GM23338 (cell line): ENCODE data around the gene COL5A2. TPM values are rescaled to one million over a fixed set of nuclear protein-coding genes. Genes with fewer than 3 reads are reported as not detected.

Experiments used
- ATAC-seq: fragments of 200-7000 bp; cut with Tn5 transposase; 3 replicates; pipeline ENCODE4 v1.9.1; 2020
- DNase-seq: peaks from one replicate; pipeline ENCODE4 v3.0.0-alpha.2; 2015; ENCODE audit warnings: low spot score
- H2AFZ ChIP-seq: fragments of 200-600 bp; sonication (generic); 2 replicates; pipeline ENCODE4 v1.8.0; 2016; ENCODE audit warnings: antibody characterized with exemption, mild to moderate bottlenecking, moderate library complexity
- H3F3A ChIP-seq: fragments of 200-600 bp; sonication (generic); replicated peaks from 2 replicates; pipeline ENCODE4 v1.8.0; 2017; ENCODE audit warnings: antibody characterized with exemption, mixed run types, low read depth
- H3K27ac ChIP-seq: fragments of 200-600 bp; sonication (generic); 2 replicates; pipeline ENCODE4 v1.6.1; 2016; ENCODE audit warnings: low read depth
- H3K27me3 ChIP-seq: fragments of 200-600 bp; sonication (generic); 2 replicates; pipeline ENCODE4 v1.8.0; 2016; ENCODE audit warnings: mild to moderate bottlenecking, mixed run types, moderate library complexity; ENCODE audit not compliant: insufficient read depth
- H3K36me3 ChIP-seq: fragments of 200-600 bp; sonication (generic); 2 replicates; pipeline ENCODE4 v1.8.0; 2016; ENCODE audit warnings: mild to moderate bottlenecking; ENCODE audit not compliant: insufficient read depth
- H3K4me1 ChIP-seq: fragments of 200-600 bp; sonication (generic); 2 replicates; pipeline ENCODE4 v1.8.0; 2016; ENCODE audit warnings: mild to moderate bottlenecking, moderate library complexity; ENCODE audit not compliant: insufficient read depth
- H3K4me2 ChIP-seq: fragments of 200-600 bp; sonication (generic); 2 replicates; pipeline ENCODE4 v1.7.1; 2017; ENCODE audit warnings: mixed run types
- H3K4me3 ChIP-seq: fragments of 200-600 bp; sonication (generic); 2 replicates; pipeline ENCODE4 v1.6.1; 2016; ENCODE audit warnings: mixed run types
- H3K79me2 ChIP-seq: fragments of 200-600 bp; sonication (generic); replicated peaks from 2 replicates; pipeline ENCODE4 v1.8.0; 2017; ENCODE audit warnings: mild to moderate bottlenecking; ENCODE audit not compliant: insufficient read depth
- H3K9me2 ChIP-seq: fragments of 200-600 bp; sonication (generic); 2 replicates; pipeline ENCODE4 v1.8.0; 2017; ENCODE audit not compliant: insufficient read depth
- H4K20me1 ChIP-seq: fragments of 200-600 bp; sonication (generic); replicated peaks from 2 replicates; pipeline ENCODE4 v1.8.0; 2017; ENCODE audit warnings: mild to moderate bottlenecking; ENCODE audit not compliant: insufficient read depth
- H3K27ac Mint-ChIP-seq: 2 replicates; pipeline ENCODE4 v1.8.0; 2020; ENCODE audit warnings: inconsistent platforms, mild to moderate bottlenecking, moderate library complexity, mixed read lengths
- H3K27me3 Mint-ChIP-seq: 3 replicates; pipeline ENCODE4 v1.8.0; 2022; ENCODE audit warnings: low read depth, mild to moderate bottlenecking, moderate library complexity, mixed read lengths, inconsistent platforms; ENCODE audit not compliant: insufficient read depth, poor library complexity
- H3K36me3 Mint-ChIP-seq: 3 replicates; pipeline ENCODE4 v1.8.0; 2021; ENCODE audit warnings: low read depth, mild to moderate bottlenecking, inconsistent platforms, moderate library complexity, mixed read lengths
- H3K4me1 Mint-ChIP-seq: 3 replicates; pipeline ENCODE4 v1.8.0; 2020; ENCODE audit warnings: mild to moderate bottlenecking, inconsistent platforms, mixed read lengths
- H3K4me3 Mint-ChIP-seq: 3 replicates; pipeline ENCODE4 v1.8.0; 2021; ENCODE audit warnings: moderate library complexity, mild to moderate bottlenecking, inconsistent platforms, mixed read lengths
- H3K9me3 Mint-ChIP-seq: 3 replicates; pipeline ENCODE4 v1.8.0; 2020; ENCODE audit warnings: moderate library complexity, mild to moderate bottlenecking, inconsistent platforms, mixed read lengths
- CREB1 ChIP-seq: fragments of 250-450 bp; sonication (Bioruptor Pico); IDR thresholded peaks from 2 replicates; pipeline ENCODE4 v1.5.0; 2020; ENCODE audit warnings: low read depth, mild to moderate bottlenecking, moderate library complexity
- EZH2 ChIP-seq: fragments of 200-600 bp; sonication (generic); IDR thresholded peaks from one replicate; pipeline ENCODE4 v1.8.0; 2017; ENCODE audit warnings: antibody characterized with exemption, mild to moderate bottlenecking, low read depth; ENCODE audit not compliant: unreplicated experiment
- NANOG ChIP-seq: IDR thresholded peaks from 2 replicates; pipeline ENCODE4 v1.6.1; 2016; ENCODE audit warnings: antibody characterized with exemption, borderline replicate concordance
- POLR2AphosphoS5 ChIP-seq: IDR thresholded peaks from 2 replicates; pipeline ENCODE4 v1.6.1; 2016; ENCODE audit warnings: antibody characterized with exemption, low read depth
- STAT1 ChIP-seq: IDR thresholded peaks from one replicate; pipeline ENCODE4 v1.6.1; 2016; ENCODE audit warnings: antibody characterized with exemption; ENCODE audit not compliant: unreplicated experiment
- ZNF114 ChIP-seq: fragments of 250-450 bp; sonication (Bioruptor Pico); IDR thresholded peaks from 2 replicates; pipeline ENCODE4 v1.5.0; 2020; ENCODE audit warnings: mild to moderate bottlenecking, moderate library complexity
- ZNF331 ChIP-seq: fragments of 250-450 bp; sonication (Bioruptor Pico); IDR thresholded peaks from 2 replicates; pipeline ENCODE4 v1.5.0; 2020; ENCODE audit warnings: low read depth, mild to moderate bottlenecking, moderate library complexity
- polyA plus RNA-seq: library from polyadenylated mRNA; unstranded; fragments of >200 nt; fragmentation: Nextera tagmentation; extraction: Ambion mirVana; gene quantifications from 2 replicates; pipeline ENCODE4 v1.2.1, GENCODE V29; 2016
- total RNA-seq: library from RNA; depleted of rRNA; stranded (reverse); fragments of >200 nt; shearing (Covaris generic); gene quantifications from 2 replicates; pipeline ENCODE4 v1.2.3, GENCODE V29; 2014
- TF ChIP-seq, protein P1 (sequence below): IDR thresholded peaks from one replicate; pipeline ENCODE4 v1.6.1; 2018; ENCODE audit warnings: antibody characterized with exemption; ENCODE audit not compliant: unreplicated experiment
- TF ChIP-seq, protein P2 (sequence below), 2 experiments: fragments of 200-600 bp in 1 of 2; sonication (generic) in 1 of 2; conservative IDR thresholded peaks; 2 replicates each; pipeline versions ENCODE4 v1.5.1 to v1.6.1; 2016 to 2017; ENCODE audit warnings: antibody characterized with exemption in 2 of 2, low read depth in 2 of 2, mild to moderate bottlenecking in 2 of 2, moderate library complexity in 1 of 2

The COL5A2 gene
- total and polyA plus RNA-seq, 2 experiments from 2014 or later, result 6.7 to 19.7 TPM

DNA sequence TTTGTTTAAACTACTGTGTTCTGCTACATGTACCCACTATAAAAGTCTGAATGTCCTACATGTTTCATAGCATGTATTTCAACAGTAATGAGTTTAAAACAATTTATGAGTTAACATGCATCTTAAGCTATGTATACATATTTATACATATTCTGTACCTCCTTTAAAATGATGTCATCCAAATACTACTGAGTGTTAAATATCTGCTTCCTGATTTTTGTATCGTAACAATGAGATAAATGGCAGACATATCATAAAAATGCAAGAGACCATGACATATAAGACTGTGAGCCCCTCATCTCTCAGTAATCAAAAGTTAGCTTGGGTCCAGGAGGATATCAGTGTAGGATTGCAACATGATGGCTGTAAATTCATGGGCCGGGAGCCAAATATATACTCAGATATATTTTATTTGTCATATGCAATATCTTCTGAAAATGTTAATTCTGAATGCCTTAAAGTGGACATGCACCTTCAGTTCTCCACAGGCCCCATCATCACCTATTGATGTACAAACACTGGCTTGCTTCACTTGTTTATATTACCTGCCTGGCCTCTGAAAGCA, 3.6 kb downstream of the COL5A2 start (continued):
- TF ChIP-seq, protein P1, sequence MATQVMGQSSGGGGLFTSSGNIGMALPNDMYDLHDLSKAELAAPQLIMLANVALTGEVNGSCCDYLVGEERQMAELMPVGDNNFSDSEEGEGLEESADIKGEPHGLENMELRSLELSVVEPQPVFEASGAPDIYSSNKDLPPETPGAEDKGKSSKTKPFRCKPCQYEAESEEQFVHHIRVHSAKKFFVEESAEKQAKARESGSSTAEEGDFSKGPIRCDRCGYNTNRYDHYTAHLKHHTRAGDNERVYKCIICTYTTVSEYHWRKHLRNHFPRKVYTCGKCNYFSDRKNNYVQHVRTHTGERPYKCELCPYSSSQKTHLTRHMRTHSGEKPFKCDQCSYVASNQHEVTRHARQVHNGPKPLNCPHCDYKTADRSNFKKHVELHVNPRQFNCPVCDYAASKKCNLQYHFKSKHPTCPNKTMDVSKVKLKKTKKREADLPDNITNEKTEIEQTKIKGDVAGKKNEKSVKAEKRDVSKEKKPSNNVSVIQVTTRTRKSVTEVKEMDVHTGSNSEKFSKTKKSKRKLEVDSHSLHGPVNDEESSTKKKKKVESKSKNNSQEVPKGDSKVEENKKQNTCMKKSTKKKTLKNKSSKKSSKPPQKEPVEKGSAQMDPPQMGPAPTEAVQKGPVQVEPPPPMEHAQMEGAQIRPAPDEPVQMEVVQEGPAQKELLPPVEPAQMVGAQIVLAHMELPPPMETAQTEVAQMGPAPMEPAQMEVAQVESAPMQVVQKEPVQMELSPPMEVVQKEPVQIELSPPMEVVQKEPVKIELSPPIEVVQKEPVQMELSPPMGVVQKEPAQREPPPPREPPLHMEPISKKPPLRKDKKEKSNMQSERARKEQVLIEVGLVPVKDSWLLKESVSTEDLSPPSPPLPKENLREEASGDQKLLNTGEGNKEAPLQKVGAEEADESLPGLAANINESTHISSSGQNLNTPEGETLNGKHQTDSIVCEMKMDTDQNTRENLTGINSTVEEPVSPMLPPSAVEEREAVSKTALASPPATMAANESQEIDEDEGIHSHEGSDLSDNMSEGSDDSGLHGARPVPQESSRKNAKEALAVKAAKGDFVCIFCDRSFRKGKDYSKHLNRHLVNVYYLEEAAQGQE, result no peak
- TF ChIP-seq NANOG, result no peak
- no peak for TF ChIP-seq STAT1
- TF ChIP-seq, protein P2, sequence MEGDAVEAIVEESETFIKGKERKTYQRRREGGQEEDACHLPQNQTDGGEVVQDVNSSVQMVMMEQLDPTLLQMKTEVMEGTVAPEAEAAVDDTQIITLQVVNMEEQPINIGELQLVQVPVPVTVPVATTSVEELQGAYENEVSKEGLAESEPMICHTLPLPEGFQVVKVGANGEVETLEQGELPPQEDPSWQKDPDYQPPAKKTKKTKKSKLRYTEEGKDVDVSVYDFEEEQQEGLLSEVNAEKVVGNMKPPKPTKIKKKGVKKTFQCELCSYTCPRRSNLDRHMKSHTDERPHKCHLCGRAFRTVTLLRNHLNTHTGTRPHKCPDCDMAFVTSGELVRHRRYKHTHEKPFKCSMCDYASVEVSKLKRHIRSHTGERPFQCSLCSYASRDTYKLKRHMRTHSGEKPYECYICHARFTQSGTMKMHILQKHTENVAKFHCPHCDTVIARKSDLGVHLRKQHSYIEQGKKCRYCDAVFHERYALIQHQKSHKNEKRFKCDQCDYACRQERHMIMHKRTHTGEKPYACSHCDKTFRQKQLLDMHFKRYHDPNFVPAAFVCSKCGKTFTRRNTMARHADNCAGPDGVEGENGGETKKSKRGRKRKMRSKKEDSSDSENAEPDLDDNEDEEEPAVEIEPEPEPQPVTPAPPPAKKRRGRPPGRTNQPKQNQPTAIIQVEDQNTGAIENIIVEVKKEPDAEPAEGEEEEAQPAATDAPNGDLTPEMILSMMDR (conservative IDR thresholded peaks at IDR 0.05; ENCODE audit: low read depth in 2 of 2), result no peak
- TF ChIP-seq CREB1 (CRISPR knock-in tag), result no peak
- no peak for TF ChIP-seq ZNF114 (CRISPR knock-in tag)
- no peak for TF ChIP-seq POLR2AphosphoS5
- no peak for TF ChIP-seq ZNF331 (CRISPR knock-in tag)

DNA sequence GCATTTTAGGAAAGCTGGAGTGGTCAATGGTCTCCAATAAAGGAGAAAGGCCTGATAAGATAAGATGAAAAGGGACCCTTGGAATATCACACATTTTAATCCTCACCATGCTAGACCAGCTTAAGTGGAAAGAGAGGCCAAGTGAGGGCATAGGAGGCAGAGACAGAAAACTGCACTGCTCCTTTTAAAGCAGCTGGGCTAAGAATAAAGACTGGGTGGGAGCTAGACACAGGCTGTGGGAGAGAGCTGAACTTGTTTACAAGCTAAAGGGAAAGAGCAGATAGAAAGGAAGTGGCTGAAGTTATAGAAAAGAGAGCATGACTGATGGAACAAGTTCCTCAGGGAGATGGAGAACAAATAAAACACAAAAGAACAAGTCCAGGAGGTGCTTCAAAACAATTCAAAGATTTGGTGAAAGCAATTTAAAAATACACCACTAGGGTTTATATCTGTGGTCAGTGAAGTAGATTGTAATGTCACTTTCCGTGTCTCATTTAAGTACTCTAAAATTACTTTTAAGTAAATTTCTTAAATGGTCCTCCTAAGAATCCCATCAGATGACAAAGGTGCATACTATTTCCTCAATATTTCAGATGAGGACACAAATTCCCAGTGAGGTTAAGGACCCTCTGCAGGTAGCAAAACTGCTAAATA, 7.5 kb downstream of the COL5A2 start:
- Mint-ChIP-seq H3K36me3 (no peaks in the 10 kb centered on the region), H3K4me1 (peaks cover 12% of the 10 kb centered on the region), H3K4me3 (no peak overlapping the region), H3K27me3 (peaks cover 3% of the 10 kb centered on the region), H3K9me3 (no peaks in the 10 kb centered on the region), H3K27ac (no peak overlapping the region)
- H2AFZ ChIP-seq, result no peak overlapping the region
- H3K36me3 ChIP-seq, result no peaks in the 10 kb centered on the region
- no peaks in the 10 kb centered on the region for H3K27me3 ChIP-seq
- no peaks in the 10 kb centered on the region for H3F3A ChIP-seq
- H3K4me3 ChIP-seq, result no peak overlapping the region
- peaks cover 6% of the 10 kb centered on the region; the same call in 1 of the 2 replicates for H3K79me2 ChIP-seq
- ATAC-seq, result no peak
- H3K4me2 ChIP-seq, result no peak overlapping the region
- DNase-seq, result no peak
- no peak overlapping the region for H3K27ac ChIP-seq
- no peaks in the 10 kb centered on the region for H3K9me2 ChIP-seq
- TF ChIP-seq, protein P2 (conservative IDR thresholded peaks at IDR 0.05; ENCODE audit: low read depth in 2 of 2), result peak in 1 of 2 experiments; percentile 29; a peak in 2 of 4 replicates
- TF ChIP-seq EZH2, result no peak
- H4K20me1 ChIP-seq, result no peaks in the 10 kb centered on the region
- peaks cover 4% of the 10 kb centered on the region; the same call in 1 of the 2 replicates for H3K4me1 ChIP-seq
